Stimulated activated CD8-positive, alpha-beta memory T cell treated with anti-CD3 and anti-CD28 coated beads, Interleukin-7, amount 100 ng/mL, for 48 hours (primary cell): Measurements from ENCODE around the gene JARID2.
A peak's percentile ranks its signal among the peaks of the same experiment; 100 is the strongest.

Source experiments
- DNase-seq, 2 donors: peaks; one replicate each; pipeline ENCODE4 v3.0.0-alpha.2; 2020; ENCODE audit warnings: low read depth in 1 of 2; ENCODE audit errors: extremely low read depth in 1 of 2

JARID2 gene

GRCh38 chr6:15453186-15453585 is 207.3 kb downstream of the JARID2 start:
- no peak for DNase-seq

GRCh38 chr6:15453622-15454021 is 207.8 kb downstream of the JARID2 start:
- no peak for DNase-seq

- DNase-seq = no peak
Measured at GRCh38 chr6:15456422-15456821, 210.6 kb downstream of the JARID2 start.

GRCh38 chr6:15457121-15457650 is 211.3 kb downstream of the JARID2 start:
- DNase-seq = no peak

- DNase-seq = no peak
Measured at GRCh38 chr6:15458021-15458459, 212.2 kb downstream of the JARID2 start.

- DNase-seq = no peak
Measured at GRCh38 chr6:15460110-15460727, 214.3 kb downstream of the JARID2 start.

GRCh38 chr6:15461127-15461944 is 215.5 kb downstream of the JARID2 start:
- DNase-seq = no peak

GRCh38 chr6:15462256-15462655 is 216.4 kb downstream of the JARID2 start:
- no peak for DNase-seq

GRCh38 chr6:15462717-15463525 is 217.1 kb downstream of the JARID2 start:
- DNase-seq = no peak

GRCh38 chr6:15464211-15464725 is 218.4 kb downstream of the JARID2 start:
- peak in 1 of 2 donors; percentile 25 for DNase-seq

GRCh38 chr6:15465212-15465611 is 219.3 kb downstream of the JARID2 start:
- no peak for DNase-seq

GRCh38 chr6:15470746-15471145 is 224.9 kb downstream of the JARID2 start:
- no peak for DNase-seq

GRCh38 chr6:15472621-15473020 is 226.8 kb downstream of the JARID2 start:
- no peak for DNase-seq

- DNase-seq = no peak
Measured at GRCh38 chr6:15473174-15473573, 227.3 kb downstream of the JARID2 start.

- DNase-seq = no peak
Measured at GRCh38 chr6:15473741-15474161, 227.9 kb downstream of the JARID2 start.

GRCh38 chr6:15474196-15474595 is 228.3 kb downstream of the JARID2 start:
- DNase-seq = no peak

GRCh38 chr6:15475261-15475660 is 229.4 kb downstream of the JARID2 start:
- no peak for DNase-seq

- DNase-seq = no peak
Measured at GRCh38 chr6:15475872-15476271, 230.0 kb downstream of the JARID2 start.

- DNase-seq = no peak
Measured at GRCh38 chr6:15476631-15477380, 230.9 kb downstream of the JARID2 start.

GRCh38 chr6:15477746-15478145 is 231.9 kb downstream of the JARID2 start:
- no peak for DNase-seq
